HEK293 (cell line): ENCODE measurements around the gene SYN1.

Experiments used
- CTCF ChIP-seq: fragments of 450-650 bp; formaldehyde crosslinking; IDR thresholded peaks from 2 replicates; pipeline ENCODE4 v1.5.1; 2016; ENCODE audit warnings: missing biosample characterization, missing genetic modification characterization
- PRDM4 ChIP-seq: fragments of 450-650 bp; formaldehyde crosslinking; IDR thresholded peaks from 2 replicates; pipeline ENCODE4 v1.5.1; 2017; ENCODE audit warnings: missing biosample characterization, missing genetic modification characterization
- SALL2 ChIP-seq: fragments of 450-650 bp; formaldehyde crosslinking; IDR thresholded peaks from 2 replicates; pipeline ENCODE4 v1.5.0; 2017; ENCODE audit warnings: missing biosample characterization, mild to moderate bottlenecking, missing genetic modification characterization, borderline replicate concordance
- ZNF211 ChIP-seq: fragments of 450-650 bp; formaldehyde crosslinking; IDR thresholded peaks from 2 replicates; pipeline ENCODE4 v1.5.1; 2016; ENCODE audit warnings: low read depth, missing biosample characterization, missing genetic modification characterization
- ZNF558 ChIP-seq: fragments of 450-650 bp; formaldehyde crosslinking; IDR thresholded peaks from 2 replicates; pipeline ENCODE4 v1.5.1; 2016; ENCODE audit warnings: missing biosample characterization, missing genetic modification characterization
- ZNF704 ChIP-seq: fragments of 450-650 bp; formaldehyde crosslinking; IDR thresholded peaks from 2 replicates; pipeline ENCODE4 v1.5.1; 2016; ENCODE audit warnings: missing biosample characterization, missing genetic modification characterization
- ZNF76 ChIP-seq: fragments of 450-650 bp; formaldehyde crosslinking; IDR thresholded peaks from 2 replicates; pipeline ENCODE4; 2016; ENCODE audit warnings: low read depth, missing biosample characterization, missing genetic modification characterization, borderline replicate concordance
- ZXDB ChIP-seq: fragments of 450-650 bp; formaldehyde crosslinking; IDR thresholded peaks from 2 replicates; pipeline ENCODE4 v1.5.1; 2016; ENCODE audit warnings: missing biosample characterization, missing genetic modification characterization

GRCh38 chrX:47568656-47569295, 50.9 kb downstream of the SYN1 start:
- TF ChIP-seq SALL2 (tag by site-specific recombination) (no peak), CTCF (tag by site-specific recombination) (no peak), ZXDB (tag by site-specific recombination) (no peak), ZNF211 (tag by site-specific recombination) (no peak), ZNF558 (tag by site-specific recombination) (no peak), PRDM4 (tag by site-specific recombination) (no peak), ZNF76 (no peak), ZNF704 (tag by site-specific recombination) (no peak)
